NCI-H345 (cell line): Measurements from ENCODE around the gene DMD.
"Not testable (repeated sequence)": the region's sequence is repeated elsewhere in the genome, so short reads cannot be mapped to it uniquely, and the experiment has no call there.

Experiments
- DNase-seq: peaks from one replicate; lab custom pipeline; 2025; lab: John Stamatoyannopoulos, UW

The DMD gene

DNA sequence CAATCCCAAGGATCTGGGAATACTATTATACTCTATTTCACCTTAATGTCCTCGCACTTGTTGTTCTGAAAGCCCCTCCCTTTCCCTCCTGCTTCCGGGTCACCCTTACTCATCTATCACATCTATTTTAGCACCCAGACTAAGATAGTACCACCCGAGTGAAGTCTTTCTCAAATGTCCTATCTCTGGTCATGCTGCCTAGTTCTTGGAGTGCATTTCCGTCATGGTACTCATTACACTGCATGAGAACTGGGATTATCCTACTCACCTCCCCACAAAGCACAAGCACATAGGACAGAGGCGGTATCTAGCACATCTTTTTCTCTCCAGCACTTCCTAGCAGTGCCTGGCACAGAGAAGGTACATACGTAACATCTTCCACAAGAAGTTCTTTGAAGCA lies 1195.2 kb downstream of the DMD start:
- no peak for DNase-seq

DNA sequence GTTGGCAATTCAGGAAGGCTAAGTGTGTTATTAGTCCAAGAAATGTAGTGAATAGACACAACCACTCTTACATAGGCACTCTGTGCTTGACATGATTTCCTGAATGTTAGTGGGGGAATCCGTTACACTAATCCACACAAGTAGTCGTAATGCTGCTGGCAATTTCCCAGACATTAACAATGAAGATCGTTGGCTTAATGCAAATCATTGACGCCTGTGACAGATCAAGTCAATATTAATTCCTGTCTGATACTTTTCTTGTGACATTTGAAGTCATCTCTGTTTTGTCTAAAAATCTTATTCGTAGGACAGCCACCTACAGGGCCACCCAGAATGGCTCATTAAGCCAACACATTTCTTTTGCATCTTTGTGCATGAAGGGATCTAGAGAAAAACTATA lies 1200.4 kb downstream of the DMD start:
- no peak for DNase-seq

GRCh38 chrX:32010212-32010611 lies 1201.1 kb downstream of the DMD start:
- DNase-seq, result no peak

GRCh38 chrX:31993637-31994036 lies 1217.7 kb downstream of the DMD start:
- peak; percentile 34 for DNase-seq

DNA sequence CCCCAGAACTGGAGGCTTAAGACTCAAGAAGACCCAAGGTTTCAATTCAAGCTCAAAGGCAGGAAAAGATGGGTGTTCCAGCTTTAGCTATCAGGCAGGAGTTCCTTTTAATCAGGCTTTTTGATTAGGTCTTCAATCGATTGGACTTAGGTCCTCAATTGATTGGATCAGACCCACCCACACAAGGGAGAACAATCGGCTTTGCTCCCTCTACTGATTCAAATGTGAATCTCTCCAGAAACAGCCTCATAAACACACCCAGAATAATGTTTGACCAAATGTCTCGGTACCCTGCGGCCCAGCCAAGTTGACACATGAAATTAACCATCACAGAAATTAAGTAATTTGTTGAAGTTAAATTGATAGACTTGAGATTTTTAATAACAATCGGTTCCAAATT lies 1222.4 kb downstream of the DMD start:
- no peak for DNase-seq

DNA sequence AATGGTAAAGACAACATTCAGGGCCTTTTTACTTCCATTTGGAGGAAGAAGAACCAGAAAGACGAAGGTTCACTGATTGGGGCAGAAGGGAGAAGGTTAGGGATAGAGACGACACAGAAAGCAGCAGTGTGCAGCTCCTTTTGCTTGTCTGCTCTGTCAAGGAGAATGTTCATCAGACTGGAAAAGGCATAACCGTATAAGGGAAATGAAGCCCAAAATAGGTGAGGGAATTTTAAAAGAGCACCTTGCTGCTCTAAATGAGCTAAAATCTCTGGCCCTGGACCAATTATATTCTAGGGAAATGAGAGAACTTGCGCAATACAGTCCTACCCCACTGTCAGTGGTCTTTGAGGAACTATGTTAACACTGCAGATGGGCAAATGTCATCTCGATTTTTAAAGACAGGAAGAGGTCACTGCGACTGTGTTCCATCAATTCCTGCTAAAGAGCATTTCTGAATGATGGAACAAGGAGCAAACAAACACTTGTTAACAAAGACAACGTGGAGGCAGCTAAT lies 1229.7 kb downstream of the DMD start:
- DNase-seq, result peak; percentile 0

DNA sequence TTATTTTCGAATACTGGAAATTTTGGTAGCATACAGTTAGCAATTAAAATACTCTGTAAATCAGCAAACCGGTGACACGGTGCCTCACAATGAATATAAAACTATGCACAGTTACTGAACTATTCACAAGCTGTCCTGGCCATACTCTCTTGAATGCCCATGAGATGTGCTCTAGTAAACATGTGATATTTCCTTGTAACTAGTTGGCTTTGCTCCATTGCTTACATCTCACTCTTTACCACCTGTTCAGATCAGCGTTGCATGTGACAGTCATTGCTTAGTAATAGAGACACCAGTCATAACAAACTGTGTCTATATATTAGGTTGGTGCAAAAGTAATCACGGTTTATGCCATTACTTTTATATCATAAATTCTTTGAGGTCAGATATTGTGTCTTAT lies 1241.6 kb downstream of the DMD start:
- DNase-seq, result no peak

GRCh38 chrX:31962256-31962655 lies 1249.1 kb downstream of the DMD start:
- DNase-seq, result no peak

GRCh38 chrX:31934842-31935370 lies 1276.4 kb downstream of the DMD start:
- no peak for DNase-seq

DNA sequence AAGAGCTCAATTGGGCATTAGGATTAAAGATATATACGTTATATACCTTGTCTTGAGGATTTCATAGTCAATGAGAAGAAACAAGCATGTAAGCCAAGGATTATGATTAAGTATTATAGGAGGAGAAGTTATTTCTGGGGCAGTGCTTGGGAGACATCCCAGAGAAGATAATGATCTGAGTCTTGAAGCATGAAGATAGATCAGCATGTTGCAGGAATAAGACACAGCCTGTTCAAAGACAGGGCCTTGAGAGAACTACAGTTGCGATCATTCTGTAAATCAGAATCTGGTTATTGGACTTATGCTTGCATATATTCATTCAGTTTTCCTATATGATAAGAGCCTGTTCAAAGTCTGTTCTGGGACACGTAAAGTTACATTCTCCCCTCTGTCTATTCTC lies 1277.3 kb downstream of the DMD start:
- DNase-seq, result no peak

GRCh38 chrX:31932769-31933168 lies 1278.6 kb downstream of the DMD start:
- DNase-seq, result no peak

DNA sequence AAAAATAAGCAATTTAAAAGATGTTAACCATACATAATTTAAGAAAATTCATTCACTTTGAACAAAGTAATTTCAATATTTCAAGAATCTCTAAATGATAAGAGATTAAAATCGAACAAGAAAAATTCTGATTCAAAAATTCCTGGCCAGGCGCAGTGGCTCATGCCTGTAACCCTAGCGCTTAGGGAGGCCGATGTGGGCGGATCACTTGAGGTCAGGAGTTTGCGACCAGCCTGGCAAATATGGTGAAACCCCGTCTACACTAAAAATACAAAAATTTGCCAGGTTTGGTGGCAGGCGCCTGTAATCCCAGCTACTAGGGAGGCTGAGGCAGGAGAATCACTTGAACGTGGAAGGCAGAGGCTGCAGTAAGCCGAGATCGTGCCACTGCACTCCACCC lies 1279.0 kb downstream of the DMD start:
- DNase-seq, result not testable (repeated sequence)

- no peak for DNase-seq
Observed at GRCh38 chrX:31931225-31931624, 1280.1 kb downstream of the DMD start.

DNA sequence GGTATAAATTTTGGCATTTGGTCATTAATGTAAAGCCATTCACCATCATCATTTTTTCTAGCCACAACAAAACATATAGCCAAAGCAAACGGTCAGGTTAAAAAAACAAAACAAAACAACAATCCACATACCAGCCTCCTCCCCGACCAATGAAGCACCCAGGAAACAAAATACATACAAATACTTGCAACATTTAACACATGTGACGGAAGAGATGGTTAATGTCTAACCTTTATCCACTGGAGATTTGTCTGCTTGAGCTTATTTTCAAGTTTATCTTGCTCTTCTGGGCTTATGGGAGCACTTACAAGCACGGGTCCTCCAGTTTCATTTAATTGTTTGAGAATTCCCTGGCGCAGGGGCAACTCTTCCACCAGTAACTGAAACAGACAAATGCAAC lies 1282.0 kb downstream of the DMD start:
- DNase-seq, result no peak

DNA sequence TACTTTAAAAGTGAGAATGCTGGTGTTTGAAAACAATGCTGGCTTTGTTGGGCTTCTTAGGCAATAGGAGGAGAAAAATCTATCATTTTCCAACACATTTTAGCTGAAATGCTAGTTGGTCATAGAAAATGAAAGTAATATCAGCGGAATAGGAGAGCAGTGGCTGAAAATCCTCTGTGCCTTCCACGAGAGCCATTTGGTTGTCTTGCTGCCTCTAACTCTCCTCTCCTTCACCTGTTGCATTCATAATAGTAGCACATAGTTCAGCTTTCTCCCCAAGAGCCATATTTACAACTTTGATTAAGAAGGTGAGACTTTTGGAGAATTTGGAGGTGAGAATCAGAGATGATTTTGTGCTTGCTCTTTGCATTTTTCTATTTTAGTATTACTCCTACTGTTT lies 1290.1 kb downstream of the DMD start:
- DNase-seq, result no peak

DNA sequence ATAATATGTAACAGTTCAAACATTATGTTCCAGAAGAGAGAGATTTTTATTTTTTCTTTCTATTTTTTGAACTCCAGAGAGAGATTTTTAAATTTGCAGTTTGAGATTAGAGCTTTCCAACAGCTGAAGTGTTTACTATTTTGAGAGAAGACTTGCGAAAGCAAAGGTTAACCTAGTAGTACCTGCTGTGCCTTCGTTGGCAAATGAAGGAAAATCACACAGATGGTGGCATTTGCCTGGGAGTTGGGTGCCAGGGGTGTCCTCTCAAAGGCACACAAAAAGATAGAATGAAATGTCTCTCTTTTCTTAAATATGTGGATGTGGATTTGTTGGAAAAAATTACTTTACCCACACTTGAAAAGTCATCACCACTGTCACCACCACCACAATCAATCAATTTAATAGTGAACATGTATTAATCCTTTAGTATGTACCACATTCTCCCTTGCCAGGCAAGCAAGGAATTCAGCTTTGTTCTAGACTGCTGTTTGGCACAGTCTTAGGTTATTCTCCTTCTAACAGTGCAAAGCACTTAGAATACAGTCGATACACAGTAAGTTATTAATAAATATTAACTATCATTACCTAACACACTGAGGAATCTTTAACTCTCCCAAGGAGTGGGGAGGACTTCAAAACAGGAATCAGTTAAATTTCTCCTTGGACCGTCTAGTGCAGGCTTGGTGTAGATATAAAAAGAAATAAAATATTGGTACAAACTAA lies 1301.3 kb downstream of the DMD start:
- no peak for DNase-seq

DNA sequence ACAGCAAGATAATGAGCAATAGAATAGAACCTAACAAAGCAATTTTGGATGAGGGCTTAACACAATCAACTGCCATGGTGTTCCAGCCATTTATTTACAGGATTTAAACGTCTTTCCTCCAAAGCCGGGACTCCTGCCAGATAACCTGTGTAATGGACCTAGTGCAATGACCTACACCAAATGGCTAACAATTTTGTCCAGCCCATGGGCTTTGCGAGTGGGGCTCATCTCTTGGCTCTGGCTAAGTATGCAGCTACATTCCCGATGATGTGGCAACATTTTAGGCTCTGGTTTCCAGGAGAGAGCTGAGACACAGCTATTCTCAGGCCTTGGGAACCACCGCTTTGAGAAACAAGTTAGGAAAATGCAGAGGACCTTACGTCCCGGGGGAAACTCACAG lies 1317.2 kb downstream of the DMD start:
- no peak for DNase-seq

DNA sequence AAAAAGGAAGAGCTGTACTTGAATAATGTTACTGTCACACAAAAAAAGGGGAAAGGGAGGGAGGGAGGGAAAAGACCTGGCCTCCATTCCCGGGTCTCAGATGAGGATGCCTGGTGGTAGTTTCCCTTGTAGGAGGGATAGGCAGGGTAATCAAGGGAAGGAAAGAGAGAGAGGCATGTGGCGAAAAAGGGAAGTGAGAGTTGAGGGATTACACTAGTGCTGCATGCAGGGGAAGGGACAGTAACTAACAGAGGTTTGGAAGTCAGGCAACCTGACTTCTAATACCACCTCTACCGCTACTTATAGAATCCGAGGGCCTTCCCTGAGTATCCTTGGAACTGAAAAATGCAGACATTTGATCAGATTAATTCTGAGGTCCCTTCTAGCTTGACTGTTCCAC lies 1317.8 kb downstream of the DMD start:
- no peak for DNase-seq

DNA sequence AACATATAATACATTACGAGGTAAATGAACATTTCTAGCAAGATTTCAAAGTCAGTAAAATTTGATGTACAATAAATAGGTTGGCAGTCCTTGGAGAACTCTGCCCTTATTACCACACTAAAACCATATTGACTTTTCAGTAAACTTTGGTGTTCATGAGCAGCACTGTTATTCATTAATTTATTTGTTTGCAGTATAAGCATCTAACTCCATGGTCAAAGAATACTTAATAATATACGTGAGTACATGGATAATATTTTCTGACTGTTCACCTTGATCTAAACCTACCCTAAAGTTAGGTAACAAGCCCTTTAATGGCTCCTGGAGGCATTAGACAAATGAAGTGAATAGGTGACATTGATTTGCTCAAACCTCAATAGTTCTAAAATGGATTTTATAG lies 1322.3 kb downstream of the DMD start:
- no peak for DNase-seq

GRCh38 chrX:31884535-31884934 lies 1326.8 kb downstream of the DMD start:
- no peak for DNase-seq

GRCh38 chrX:31872007-31872406 lies 1339.3 kb downstream of the DMD start:
- DNase-seq, result no peak

GRCh38 chrX:31870267-31870666 lies 1341.1 kb downstream of the DMD start:
- DNase-seq, result no peak

DNA sequence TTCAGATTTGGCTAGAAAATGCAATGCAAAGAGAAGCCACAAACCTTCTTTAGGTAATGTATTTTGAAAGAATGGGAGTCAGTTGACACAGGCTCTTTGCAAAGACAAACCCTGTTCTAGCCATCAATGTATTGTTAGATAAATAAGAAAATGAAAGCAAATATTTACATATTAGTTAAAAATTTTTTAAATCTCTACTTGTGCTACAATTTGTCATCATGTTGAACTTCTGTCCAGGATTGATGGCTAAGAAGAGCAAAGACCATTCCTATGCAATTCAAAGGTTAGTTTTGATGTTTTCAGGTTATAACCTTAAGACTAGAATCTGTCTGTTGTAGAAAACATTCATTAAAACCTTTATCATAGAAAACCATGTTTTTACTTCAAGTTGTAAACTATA lies 1350.7 kb downstream of the DMD start:
- DNase-seq, result no peak

- no peak for DNase-seq
Observed at GRCh38 chrX:31858915-31859314, 1352.4 kb downstream of the DMD start.
